Muscle layer of duodenum (tissue), 2 donors: ENCODE measurements around the gene PPP2R2C.

Experiments used
- H3K27ac ChIP-seq: one replicate; pipeline ENCODE4 v1.7.0; 2013; ENCODE audit warnings: mild to moderate bottlenecking, low read length
- H3K27me3 ChIP-seq: one replicate; pipeline ENCODE4 v1.7.0; 2013; ENCODE audit warnings: low read depth, mild to moderate bottlenecking, control low read depth, low read length
- H3K36me3 ChIP-seq, 2 donors: one replicate each; pipeline ENCODE4 v1.7.0; 2013; ENCODE audit warnings: low read length in 2 of 2, control low read depth in 1 of 2, mild to moderate bottlenecking in 1 of 2; ENCODE audit not compliant: insufficient read depth in 2 of 2, control insufficient read depth in 1 of 2
- H3K4me1 ChIP-seq, 2 donors: one replicate each; pipeline ENCODE4 v1.7.0; 2013; ENCODE audit warnings: low read length in 2 of 2, mild to moderate bottlenecking in 2 of 2, control low read depth in 1 of 2, moderate library complexity in 1 of 2; ENCODE audit not compliant: insufficient read depth in 2 of 2, control insufficient read depth in 1 of 2
- H3K4me3 ChIP-seq, 2 donors: one replicate each; pipeline ENCODE4 v1.7.0; 2013; ENCODE audit warnings: low read length in 2 of 2, low read depth in 1 of 2, mild to moderate bottlenecking in 1 of 2
- H3K9me3 ChIP-seq, 2 donors: one replicate each; pipeline ENCODE4 v1.7.0; 2013; ENCODE audit warnings: low read length in 2 of 2, control low read depth in 1 of 2, mild to moderate bottlenecking in 1 of 2; ENCODE audit not compliant: control insufficient read depth in 1 of 2
- donor health status: healthy.

The PPP2R2C gene

GRCh38 chr4:6278801-6279197 lies 193.6 kb downstream of the PPP2R2C start:
- Histone ChIP-seq H3K4me1 (peaks cover 34 to 81% of the 10 kb centered on the region in 2 donors), H3K27me3 (no peaks in the 10 kb centered on the region), H3K36me3 (peaks cover 8 to 26% of the 10 kb centered on the region in 2 donors), H3K9me3 (no peaks in the 10 kb centered on the region), H3K4me3 (no peak overlapping the region), H3K27ac (peak overlapping the region; percentile 51)

DNA sequence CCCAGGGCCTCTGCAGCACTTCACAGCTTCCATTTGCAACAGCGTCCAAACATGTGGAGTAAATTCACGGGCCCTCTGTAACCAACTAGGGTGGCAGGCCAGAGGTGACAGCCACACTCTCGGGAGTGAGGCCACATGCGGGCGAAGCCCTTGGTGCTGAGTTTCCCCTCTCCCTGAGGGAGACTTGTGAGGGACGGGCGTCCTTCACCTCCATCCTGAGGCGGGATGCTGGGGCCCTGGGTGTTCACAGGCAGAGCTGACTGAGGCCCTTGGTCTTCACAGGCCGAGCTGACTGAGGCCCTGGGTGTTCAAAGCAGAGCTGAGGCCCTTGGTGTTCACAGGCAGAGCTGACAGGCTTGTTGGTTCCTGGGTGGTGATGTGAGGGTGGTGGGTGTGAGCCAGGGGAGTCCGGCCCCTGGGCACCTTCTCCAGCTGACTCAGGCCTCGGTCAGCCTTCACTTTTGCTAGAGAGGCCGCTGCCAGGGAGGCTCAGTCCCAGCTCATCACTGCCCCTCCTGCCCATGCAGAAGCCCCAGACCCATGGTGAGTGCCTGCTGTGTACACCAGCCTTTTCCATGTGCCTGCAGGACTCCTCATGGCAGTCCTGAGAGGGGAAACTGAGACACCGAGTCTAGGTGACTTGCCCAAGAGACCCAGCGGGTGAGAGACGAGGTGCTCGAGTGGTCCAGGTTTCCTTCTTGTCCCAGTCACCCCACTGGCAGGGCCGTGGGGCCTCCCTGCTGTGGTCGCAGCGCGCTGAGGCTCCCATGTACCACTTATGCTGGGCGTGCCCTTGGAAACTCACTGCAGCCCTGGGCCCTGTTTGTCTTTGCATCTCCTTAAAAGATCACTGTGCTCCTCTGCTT lies 194.2 kb downstream of the PPP2R2C start:
- H3K36me3 ChIP-seq: peaks cover 5 to 26% of the 10 kb centered on the region in 2 donors

GRCh38 chr4:6277139-6277802 lies 195.1 kb downstream of the PPP2R2C start:
- Histone ChIP-seq H3K4me3 (no peak overlapping the region), H3K27ac (no peak overlapping the region), H3K4me1 (peaks cover 40 to 87% of the 10 kb centered on the region in 2 donors), H3K27me3 (no peaks in the 10 kb centered on the region), H3K9me3 (no peaks in the 10 kb centered on the region), H3K36me3 (peaks cover 3 to 26% of the 10 kb centered on the region in 2 donors)

More for the DNA sequence above, 194.2 kb downstream of the PPP2R2C start:
- peak overlapping the region; percentile 51 for H3K27ac ChIP-seq
- no peak overlapping the region for H3K4me3 ChIP-seq
- peaks cover 39 to 87% of the 10 kb centered on the region in 2 donors for H3K4me1 ChIP-seq
- no peaks in the 10 kb centered on the region for H3K27me3 ChIP-seq
- no peaks in the 10 kb centered on the region for H3K9me3 ChIP-seq

GRCh38 chr4:6275898-6276806 lies 196.3 kb downstream of the PPP2R2C start:
- H3K27ac ChIP-seq: peak overlapping the region; percentile 39
- H3K9me3 ChIP-seq: no peaks in the 10 kb centered on the region
- H3K4me1 ChIP-seq: peaks cover 43 to 87% of the 10 kb centered on the region in 2 donors
- H3K4me3 ChIP-seq: peak overlapping the region in 1 of 2 donors; percentile 3
- H3K27me3 ChIP-seq: no peaks in the 10 kb centered on the region
- H3K36me3 ChIP-seq: peaks cover 3 to 26% of the 10 kb centered on the region in 2 donors

GRCh38 chr4:6275351-6275750 lies 197.1 kb downstream of the PPP2R2C start:
- Histone ChIP-seq H3K9me3 (no peaks in the 10 kb centered on the region), H3K27me3 (no peaks in the 10 kb centered on the region), H3K27ac (no peak overlapping the region), H3K4me3 (no peak overlapping the region), H3K36me3 (peaks cover 3 to 25% of the 10 kb centered on the region in 2 donors), H3K4me1 (peaks cover 48 to 86% of the 10 kb centered on the region in 2 donors)

DNA sequence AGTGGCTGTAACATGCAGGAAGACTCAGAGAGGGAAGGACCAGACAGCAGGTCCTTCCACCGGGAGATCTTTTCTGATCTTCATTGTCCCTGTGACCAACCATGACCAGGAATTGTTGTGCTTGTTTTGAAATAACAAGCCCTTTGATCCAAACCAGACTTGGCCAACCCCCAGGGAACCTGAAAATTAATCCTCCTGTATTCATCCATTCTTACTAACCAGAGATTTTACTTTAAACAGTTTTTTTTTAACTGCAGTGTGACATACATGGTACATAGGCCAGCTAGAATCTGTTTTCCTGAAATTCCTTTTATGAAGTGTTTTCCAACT lies 198.8 kb downstream of the PPP2R2C start:
- no peaks in the 10 kb centered on the region for H3K9me3 ChIP-seq
- H3K4me3 ChIP-seq: peak overlapping the region; percentile 28 to 95
- peak overlapping the region; percentile 74 for H3K27ac ChIP-seq
- peaks cover 45 to 79% of the 10 kb centered on the region in 2 donors for H3K4me1 ChIP-seq
- H3K36me3 ChIP-seq: peaks cover 3 to 8% of the 10 kb centered on the region in 2 donors
- no peaks in the 10 kb centered on the region for H3K27me3 ChIP-seq

- Histone ChIP-seq H3K27ac (peak overlapping the region; percentile 74), H3K4me1 (peaks cover 40 to 74% of the 10 kb centered on the region in 2 donors), H3K4me3 (peak overlapping the region; percentile 28 to 95), H3K27me3 (no peaks in the 10 kb centered on the region), H3K9me3 (no peaks in the 10 kb centered on the region), H3K36me3 (peaks cover 3 to 5% of the 10 kb centered on the region in 2 donors)
Measured at GRCh38 chr4:6272863-6273660, 199.4 kb downstream of the PPP2R2C start.

DNA sequence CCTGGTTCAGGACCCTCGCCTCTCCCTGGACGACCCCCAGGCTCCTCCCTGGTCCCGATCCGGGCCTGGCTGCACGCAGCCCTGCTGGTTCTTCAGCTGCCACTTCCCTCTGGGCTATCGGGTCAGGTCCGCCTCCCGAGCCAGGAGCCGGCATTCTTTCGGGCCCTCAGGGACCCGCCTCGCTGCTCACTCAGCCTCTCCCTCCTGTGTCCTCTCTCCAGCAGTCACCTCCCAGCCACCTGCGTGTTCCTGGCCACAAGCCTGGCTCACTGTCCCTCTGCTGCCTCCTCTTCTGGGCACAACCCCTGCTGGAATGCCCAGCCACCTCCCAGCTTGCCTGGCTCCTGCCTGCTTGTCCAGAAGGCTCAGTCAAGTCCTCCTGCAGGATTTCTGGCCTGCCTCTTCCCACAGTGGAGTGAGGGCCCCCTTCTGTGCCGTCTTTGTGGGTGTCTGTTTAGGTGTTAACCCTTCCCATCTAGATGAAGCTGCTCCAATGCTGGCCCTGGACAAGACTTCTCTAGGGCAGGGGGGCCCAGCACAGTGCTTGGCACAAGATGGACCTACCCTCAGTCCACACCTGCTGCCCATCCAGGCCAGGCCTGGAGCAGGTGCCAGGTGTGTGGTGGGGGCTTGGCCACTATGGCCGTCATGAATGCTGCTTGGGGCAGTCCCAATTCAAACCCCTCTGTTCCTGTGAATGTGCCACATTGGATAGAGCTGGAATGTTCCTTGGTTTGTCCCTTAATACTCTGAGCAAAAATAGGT lies 200.5 kb downstream of the PPP2R2C start:
- Histone ChIP-seq H3K27me3 (no peaks in the 10 kb centered on the region), H3K36me3 (no peaks in the 10 kb centered on the region), H3K4me1 (peaks cover 36 to 62% of the 10 kb centered on the region in 2 donors), H3K27ac (peak overlapping the region; percentile 74), H3K9me3 (no peaks in the 10 kb centered on the region), H3K4me3 (peak overlapping the region; percentile 21 to 95)

DNA sequence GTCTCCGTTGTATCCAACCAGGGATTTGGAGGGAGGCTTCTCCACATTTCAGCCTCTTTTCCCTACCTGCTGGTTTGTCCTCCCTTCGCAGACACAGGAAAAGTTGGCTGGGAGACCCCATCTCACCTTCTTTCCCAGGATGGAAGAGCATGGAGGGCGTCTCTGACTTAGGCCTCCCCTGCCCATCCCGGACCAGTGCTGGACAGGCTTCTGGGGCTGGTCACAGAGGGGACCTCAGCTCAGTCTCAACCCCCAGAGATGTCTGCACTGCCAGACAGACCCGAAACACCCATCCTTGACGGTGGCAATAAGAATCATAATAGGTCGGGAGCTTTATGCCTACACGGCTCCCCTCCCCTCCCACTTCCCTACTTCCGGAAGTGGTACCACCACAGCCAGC lies 201.2 kb downstream of the PPP2R2C start:
- H3K27me3 ChIP-seq: no peaks in the 10 kb centered on the region
- H3K27ac ChIP-seq: peak overlapping the region; percentile 74
- no peaks in the 10 kb centered on the region for H3K36me3 ChIP-seq
- peaks cover 36 to 55% of the 10 kb centered on the region in 2 donors for H3K4me1 ChIP-seq
- no peaks in the 10 kb centered on the region for H3K9me3 ChIP-seq
- H3K4me3 ChIP-seq: peak overlapping the region; percentile 63 to 95

DNA sequence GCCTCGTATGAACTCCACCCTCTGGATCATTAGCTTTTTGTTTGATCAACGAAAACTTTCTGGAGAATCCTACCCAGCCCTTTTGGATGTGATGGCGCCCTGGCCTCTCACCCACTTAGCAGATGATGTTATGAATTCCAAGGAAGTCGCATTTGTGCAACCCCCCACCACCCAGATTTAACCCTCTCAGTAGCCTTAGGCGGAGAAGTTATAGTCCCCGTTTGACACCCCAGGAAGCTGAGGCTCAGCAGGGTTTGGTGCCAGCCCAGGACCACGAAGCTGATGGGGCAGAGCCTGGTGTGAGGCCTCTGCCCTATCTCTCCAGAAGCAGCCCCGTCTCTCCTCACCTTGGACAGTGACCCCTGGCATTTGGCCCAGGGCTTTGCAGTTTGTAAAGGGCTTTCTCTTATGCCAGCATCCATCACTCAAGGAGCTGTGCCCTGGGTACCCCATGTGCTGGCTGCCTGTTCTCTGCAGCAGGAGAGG lies 201.7 kb downstream of the PPP2R2C start:
- no peaks in the 10 kb centered on the region for H3K27me3 ChIP-seq
- peak overlapping the region; percentile 63 to 95 for H3K4me3 ChIP-seq
- H3K9me3 ChIP-seq: no peaks in the 10 kb centered on the region
- peaks cover 33 to 50% of the 10 kb centered on the region in 2 donors for H3K4me1 ChIP-seq
- H3K27ac ChIP-seq: peak overlapping the region; percentile 74
- no peaks in the 10 kb centered on the region for H3K36me3 ChIP-seq
